SU-DHL-6 (cell line): ENCODE measurements around the gene ARID3B.

Experiments
- H2AFZ ChIP-seq: fragments of 200-600 bp; sonication (generic); 2 replicates; pipeline ENCODE4 v1.6.1; 2014; ENCODE audit warnings: low read depth, mild to moderate bottlenecking, moderate library complexity, mixed read lengths, antibody characterized with exemption, low read length; ENCODE audit not compliant: severe bottlenecking
- H3F3A ChIP-seq: fragments of 200-600 bp; shearing (Covaris generic); 2 replicates; pipeline ENCODE4 v1.6.0; 2016; ENCODE audit warnings: antibody characterized with exemption, mild to moderate bottlenecking; ENCODE audit not compliant: insufficient read depth
- H3K27ac ChIP-seq: fragments of 200-600 bp; sonication (generic); 2 replicates; pipeline ENCODE4 v1.5.1; 2016; ENCODE audit warnings: low read depth, mild to moderate bottlenecking, low read length, moderate library complexity, mixed read lengths
- H3K27me3 ChIP-seq: fragments of 200-600 bp; sonication (generic), shearing (Covaris generic); 2 replicates; pipeline ENCODE4 v1.6.0; 2014; ENCODE audit warnings: mild to moderate bottlenecking, low read length
- H3K36me3 ChIP-seq: fragments of 200-600 bp; sonication (generic); 2 replicates; pipeline ENCODE4 v1.6.1; 2014; ENCODE audit warnings: mild to moderate bottlenecking, low read length, mixed read lengths
- H3K4me2 ChIP-seq: fragments of 300-600, 200-600 bp; shearing (Covaris generic), sonication (generic); 2 replicates; pipeline ENCODE4 v1.6.0; 2014; ENCODE audit warnings: low read length, low read depth, mild to moderate bottlenecking; ENCODE audit not compliant: poor library complexity, severe bottlenecking
- H3K4me3 ChIP-seq: fragments of 200-600 bp; sonication (generic); 2 replicates; pipeline ENCODE4 v1.5.1; 2014; ENCODE audit warnings: antibody characterized with exemption, low read length, mild to moderate bottlenecking, mixed read lengths; ENCODE audit not compliant: insufficient read depth, poor library complexity, severe bottlenecking
- H3K79me2 ChIP-seq: fragments of 200-600 bp; sonication (generic); 2 replicates; pipeline ENCODE4 v1.6.1; 2014; ENCODE audit warnings: mild to moderate bottlenecking, low read length, moderate library complexity; ENCODE audit not compliant: insufficient read depth
- H3K9ac ChIP-seq: fragments of 200-600 bp; sonication (generic); 2 replicates; pipeline ENCODE4 v1.7.0; 2014; ENCODE audit warnings: mild to moderate bottlenecking, low read length
- H3K9me2 ChIP-seq: fragments of 200-600 bp; sonication (generic); replicated peaks from 2 replicates; pipeline ENCODE4 v1.6.1; 2014; ENCODE audit warnings: low read length; ENCODE audit not compliant: insufficient read depth
- H3K9me3 ChIP-seq: fragments of 200-600 bp; sonication (generic); 2 replicates; pipeline ENCODE4 v1.6.1; 2014; ENCODE audit warnings: low read length, mixed read lengths; ENCODE audit not compliant: insufficient read depth
- H4K20me1 ChIP-seq: fragments of 200-600 bp; sonication (generic); 2 replicates; pipeline ENCODE4 v1.6.1; 2014; ENCODE audit warnings: low read depth, mild to moderate bottlenecking, antibody characterized with exemption, low read length, moderate library complexity, mixed read lengths
- CTCF ChIP-seq: fragments of 200-600 bp; sonication (generic); IDR thresholded peaks from one replicate; pipeline ENCODE4 v1.5.1; 2017; ENCODE audit warnings: antibody characterized with exemption, mild to moderate bottlenecking, low read length, moderate library complexity; ENCODE audit not compliant: insufficient read depth, poor library complexity, severe bottlenecking
- EZH2phosphoT487 ChIP-seq: fragments of 200-600 bp; sonication (generic), shearing (Covaris generic); conservative IDR thresholded peaks from 2 replicates; pipeline ENCODE4 v1.6.1; 2018; ENCODE audit warnings: mild to moderate bottlenecking, antibody characterized with exemption, low read length, moderate library complexity, mixed read lengths

ARID3B gene

GRCh38 chr15:74615508-74616365 lies 74.7 kb downstream of the ARID3B start, which contains the start of gene CLK3:
CLK3 (plus strand) TSS chr15:74615836; CDS start chr15:74619197, 3,361 bp downstream.
- H3K79me2 ChIP-seq: peaks cover 34% of the 10 kb centered on the region
- peak within 1 kb of the TSS; percentile 96 for H3K4me2 ChIP-seq
- peak within 1 kb of the TSS; percentile 88 for H3K27ac ChIP-seq
- H3K9me3 ChIP-seq: no peaks in the 10 kb centered on the region
- H3K27me3 ChIP-seq: no peaks in the 10 kb centered on the region
- H4K20me1 ChIP-seq: peaks cover 15% of the 10 kb centered on the region; the same call in 1 of the 2 replicates
- peaks cover 5% of the 10 kb centered on the region for H3F3A ChIP-seq
- no peak for TF ChIP-seq EZH2phosphoT487
- TF ChIP-seq CTCF: no peak
- no peaks in the 10 kb centered on the region for H3K9me2 ChIP-seq
- no peaks in the 10 kb centered on the region for H3K36me3 ChIP-seq
- peak within 1 kb of the TSS; percentile 84 for H3K4me3 ChIP-seq
- peak within 1 kb of the TSS; percentile 80 for H2AFZ ChIP-seq
- H3K9ac ChIP-seq: peak within 1 kb of the TSS; percentile 92

GRCh38 chr15:74616366-74616939 lies 75.4 kb downstream of the ARID3B start:
- Histone ChIP-seq H3K4me3 (peak overlapping the region; percentile 84), H2AFZ (no peak overlapping the region), H3K27me3 (no peaks in the 10 kb centered on the region), H3K9me3 (no peaks in the 10 kb centered on the region), H4K20me1 (peaks cover 16% of the 10 kb centered on the region; the same call in 1 of the 2 replicates), H3K9me2 (no peaks in the 10 kb centered on the region), H3K4me2 (peak overlapping the region; percentile 81), H3F3A (peaks cover 5% of the 10 kb centered on the region), H3K79me2 (peaks cover 38% of the 10 kb centered on the region), H3K36me3 (no peaks in the 10 kb centered on the region), H3K9ac (peak overlapping the region; percentile 92), H3K27ac (peak overlapping the region; percentile 56)
- TF ChIP-seq CTCF: no peak
- TF ChIP-seq EZH2phosphoT487: no peak

- H4K20me1 ChIP-seq: peaks cover 18% of the 10 kb centered on the region; the same call in 1 of the 2 replicates
- H3K27ac ChIP-seq: peak overlapping the region; percentile 56; the same call in 1 of the 2 replicates
- H3K4me2 ChIP-seq: peak overlapping the region; percentile 81
- H3K79me2 ChIP-seq: peaks cover 43% of the 10 kb centered on the region
- no peaks in the 10 kb centered on the region for H3K9me2 ChIP-seq
- H3K9ac ChIP-seq: peak overlapping the region; percentile 92
- H3K36me3 ChIP-seq: peaks cover 5% of the 10 kb centered on the region
- H3F3A ChIP-seq: peaks cover 5% of the 10 kb centered on the region
- H2AFZ ChIP-seq: no peak overlapping the region
- peak overlapping the region; percentile 84 for H3K4me3 ChIP-seq
- H3K27me3 ChIP-seq: no peaks in the 10 kb centered on the region
- TF ChIP-seq CTCF (no peak), EZH2phosphoT487 (no peak)
- no peaks in the 10 kb centered on the region for H3K9me3 ChIP-seq
Measured at GRCh38 chr15:74616996-74617395, 76.0 kb downstream of the ARID3B start.
